GM19193 (cell line): ENCODE data around the gene TBX10.

Source experiments
- POLR2A ChIP-seq: IDR thresholded peaks from 4 replicates; pipeline ENCODE4 v1.6.1; 2011; ENCODE audit not compliant: insufficient read depth, insufficient read length; ENCODE audit errors: extremely low read depth

The TBX10 gene

DNA sequence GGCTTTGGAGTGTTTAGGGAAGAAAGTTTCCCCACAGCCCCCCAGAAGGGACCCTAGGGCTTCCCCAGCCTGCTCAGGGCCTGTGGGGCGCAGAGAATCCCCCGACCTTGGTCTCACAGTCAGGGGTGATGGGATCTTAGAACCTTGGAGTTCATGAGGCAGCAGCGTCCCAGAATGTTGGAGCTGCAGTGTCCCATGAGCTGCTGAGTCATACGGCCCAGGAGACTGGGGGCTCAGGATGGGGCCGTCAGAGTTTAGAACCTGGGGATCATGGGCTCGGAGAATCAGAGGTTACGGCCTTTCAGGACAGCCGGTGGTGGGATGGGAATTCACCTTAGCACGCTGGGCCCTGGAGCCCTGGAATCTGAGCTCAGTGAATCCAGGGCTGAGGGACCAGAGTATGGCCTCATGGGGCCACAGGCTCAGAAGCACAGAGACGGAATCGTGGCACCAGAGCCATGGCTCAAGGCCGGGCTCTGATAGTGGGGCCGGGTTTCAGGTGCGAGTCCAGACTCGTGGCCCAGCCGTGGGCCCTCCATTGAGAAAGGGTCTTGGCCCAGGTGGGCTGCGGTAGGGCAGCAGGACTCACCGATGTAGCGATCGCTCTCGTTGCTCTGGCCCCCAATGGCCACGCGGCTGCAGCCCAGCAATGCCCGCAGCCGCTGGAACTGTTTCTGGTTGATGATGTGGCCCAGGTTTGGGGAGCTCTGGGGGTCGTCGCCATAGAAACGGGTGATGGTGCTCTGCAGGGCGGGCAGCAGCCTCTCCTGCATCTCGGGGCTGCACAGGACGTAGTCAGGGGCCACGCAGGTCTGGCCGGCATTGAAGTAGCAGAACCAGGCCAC lies 25.4 kb upstream of the TBX10 start:
- no peak for TF ChIP-seq POLR2A

GRCh38 chr11:67664213-67664585 lies 24.6 kb upstream of the TBX10 start:
- no peak for TF ChIP-seq POLR2A

GRCh38 chr11:67663532-67664212 lies 24.1 kb upstream of the TBX10 start:
- TF ChIP-seq POLR2A: no peak

GRCh38 chr11:67662835-67663531 lies 23.4 kb upstream of the TBX10 start:
- no peak for TF ChIP-seq POLR2A

DNA sequence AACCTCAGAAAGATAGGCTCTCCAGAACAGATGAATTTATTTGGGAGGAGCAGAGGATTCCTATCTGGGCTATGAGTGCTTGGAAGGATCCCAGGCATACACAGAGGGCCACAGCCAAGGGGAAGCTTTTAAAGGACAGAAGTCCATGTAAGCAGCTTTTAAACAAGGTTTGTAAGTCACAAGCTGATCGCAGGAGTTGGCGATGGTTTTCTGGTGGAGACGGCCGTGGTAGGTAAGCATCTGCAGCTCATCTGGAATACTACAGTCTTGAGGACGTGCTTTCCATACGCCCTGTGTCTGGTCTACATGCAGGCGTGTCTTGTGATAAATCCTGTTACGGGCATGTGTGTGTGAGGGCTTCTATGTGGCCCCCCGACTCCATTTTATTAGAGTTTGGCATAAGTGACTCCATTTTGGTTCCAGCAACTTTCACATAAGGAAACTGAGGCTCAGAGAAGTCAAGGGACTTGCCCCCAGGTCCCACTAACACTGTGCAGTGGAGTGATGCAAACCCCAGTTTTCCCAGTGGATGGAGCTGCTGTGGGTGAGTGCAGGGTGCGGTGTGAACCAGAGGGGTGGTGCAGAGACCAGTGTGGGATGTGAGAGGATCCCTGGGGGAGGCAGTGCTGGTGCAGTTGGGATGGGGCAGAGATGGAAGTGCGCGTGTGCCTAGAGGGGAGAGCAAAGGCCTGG lies 22.7 kb upstream of the TBX10 start:
- no peak for TF ChIP-seq POLR2A

- TF ChIP-seq POLR2A: no peak
These were observed 17.7 kb upstream of the TBX10 start for GRCh38 chr11:67657300-67657699.

DNA sequence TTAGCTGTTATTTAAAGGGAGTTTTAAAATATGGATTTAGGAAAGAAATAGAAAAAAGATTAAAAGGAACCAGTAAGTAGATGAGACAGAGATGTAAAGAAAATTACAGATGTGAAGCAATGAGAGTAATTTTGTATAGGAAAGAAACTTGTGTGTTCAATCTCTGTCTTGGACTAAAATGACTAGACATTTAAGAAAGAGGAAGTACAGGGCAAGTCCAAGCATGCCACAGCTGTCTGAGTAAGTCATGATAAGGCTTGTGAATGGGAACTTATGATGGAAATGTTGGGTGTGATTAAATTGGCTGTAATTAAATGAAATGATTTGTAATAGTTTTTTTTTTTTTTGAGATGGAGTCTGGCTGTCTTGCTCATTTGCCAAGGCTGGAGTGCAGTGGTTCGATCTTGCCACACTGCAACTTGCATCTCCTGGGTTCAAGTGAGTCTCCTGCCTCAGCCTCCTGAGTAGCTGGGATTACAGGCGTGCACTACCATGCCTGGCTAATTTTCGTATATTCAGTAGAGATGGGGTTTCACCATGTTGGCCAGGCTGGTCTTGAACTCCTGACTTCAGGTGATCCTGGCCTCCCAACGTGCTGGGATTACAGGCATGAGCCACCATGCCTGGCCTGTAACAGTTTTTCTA lies 16.8 kb upstream of the TBX10 start:
- TF ChIP-seq POLR2A: no peak

DNA sequence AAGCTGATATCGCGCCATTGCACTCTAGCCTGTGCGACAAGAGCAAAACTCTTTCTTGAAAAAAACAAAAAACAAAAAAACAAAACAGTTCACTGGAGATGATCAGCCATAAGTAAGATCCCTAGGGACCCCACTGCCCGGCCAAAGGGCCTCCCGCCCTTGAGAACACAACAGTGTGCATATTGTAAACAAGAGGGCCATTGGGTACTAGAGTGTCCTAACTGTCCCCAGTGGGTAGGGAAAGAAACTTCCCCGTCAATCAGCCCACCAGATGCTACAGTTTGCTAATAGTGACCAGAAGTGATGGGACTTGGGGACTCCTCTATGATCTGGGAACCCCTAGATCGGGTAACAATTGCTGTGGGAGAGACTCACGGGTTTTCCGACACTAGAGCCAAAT lies 14.7 kb upstream of the TBX10 start:
- TF ChIP-seq POLR2A: no peak

GRCh38 chr11:67652965-67653845 lies 13.6 kb upstream of the TBX10 start:
- no peak for TF ChIP-seq POLR2A

- TF ChIP-seq POLR2A: no peak
These were observed 12.6 kb upstream of the TBX10 start for GRCh38 chr11:67651976-67652781.

- peak; percentile 59 for TF ChIP-seq POLR2A
These were observed 10.3 kb upstream of the TBX10 start for GRCh38 chr11:67649634-67650510.
